ENCODE data around the gene FFAR3.

DNA sequence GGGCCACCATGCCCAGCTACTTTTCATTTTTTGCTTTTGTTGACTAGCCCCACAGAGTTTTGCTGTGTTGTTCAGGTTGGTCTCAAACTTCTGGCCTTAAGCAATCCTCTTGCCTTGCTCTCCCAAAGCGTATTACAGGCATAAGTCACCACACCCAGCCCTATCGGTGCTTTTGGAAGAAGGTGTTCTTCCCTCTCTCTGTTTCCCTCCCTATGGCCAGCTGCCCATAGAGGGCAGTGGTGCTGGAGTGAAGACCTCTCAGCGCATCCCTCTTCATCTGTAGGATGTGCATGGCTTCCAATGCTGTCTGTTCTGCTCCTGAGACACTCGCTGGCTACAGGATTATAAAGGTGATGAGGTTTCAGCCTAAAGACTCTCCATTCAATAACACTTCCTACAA is 30.6 kb upstream of the FFAR3 start:
- TF ChIP-seq RFX5 (IDR thresholded peaks at IDR 0.05) (no peak), SMC3 (IDR thresholded peaks at IDR 0.05) (no peak), POLR2A (IDR thresholded peaks at IDR 0.05; ENCODE audit: low read length) (no peak), MAZ (IDR thresholded peaks at IDR 0.05; ENCODE audit: borderline replicate concordance, low read depth, low read length) (no peak), SREBF2 (IDR thresholded peaks at IDR 0.05) (no peak)

Data from A549 (cell line).